ENCODE measurements around the gene SLC38A8.
A peak's percentile ranks its signal among the peaks of the same experiment; 100 is the strongest.

SLC38A8 gene

GRCh38 chr16:83994087-83994486, 48.5 kb downstream of the SLC38A8 start:
- no peak for DNase-seq

GRCh38 chr16:83992624-83993023, 50.0 kb downstream of the SLC38A8 start:
- DNase-seq: no peak

GRCh38 chr16:83990492-83990891, 52.1 kb downstream of the SLC38A8 start:
- no peak for DNase-seq

- no peak for DNase-seq
These were observed 53.3 kb downstream of the SLC38A8 start for GRCh38 chr16:83989300-83989699.

- no peak for DNase-seq
These were observed 59.1 kb downstream of the SLC38A8 start for GRCh38 chr16:83983491-83983890.

- no peak for DNase-seq
These were observed 60.8 kb downstream of the SLC38A8 start for GRCh38 chr16:83981799-83982198.

- no peak for DNase-seq
These were observed 61.8 kb downstream of the SLC38A8 start for GRCh38 chr16:83980794-83981193.

- DNase-seq: no peak
These were observed 63.2 kb downstream of the SLC38A8 start for GRCh38 chr16:83979441-83979840.

GRCh38 chr16:83978401-83978904, 64.1 kb downstream of the SLC38A8 start:
- DNase-seq: no peak

- no peak for DNase-seq
These were observed 65.4 kb downstream of the SLC38A8 start for GRCh38 chr16:83977056-83977815.

GRCh38 chr16:83975590-83976260, 66.9 kb downstream of the SLC38A8 start:
- DNase-seq: no peak

GRCh38 chr16:83974475-83974874, 68.1 kb downstream of the SLC38A8 start:
- DNase-seq: no peak

- DNase-seq: no peak
These were observed 68.8 kb downstream of the SLC38A8 start for GRCh38 chr16:83973581-83974385.

- DNase-seq: no peak
These were observed 69.5 kb downstream of the SLC38A8 start for GRCh38 chr16:83973077-83973476.

- DNase-seq: no peak
These were observed 70.2 kb downstream of the SLC38A8 start for GRCh38 chr16:83972256-83973008.

GRCh38 chr16:83971165-83972130, 71.1 kb downstream of the SLC38A8 start:
- DNase-seq: no peak

- DNase-seq: no peak
These were observed 72.2 kb downstream of the SLC38A8 start for GRCh38 chr16:83970430-83970815.

GRCh38 chr16:83969771-83970429, 72.7 kb downstream of the SLC38A8 start:
- DNase-seq: no peak

GRCh38 chr16:83968891-83969649, 73.5 kb downstream of the SLC38A8 start:
- DNase-seq: no peak

GRCh38 chr16:83968306-83968851, 74.2 kb downstream of the SLC38A8 start:
- DNase-seq: peak in 1 of 2 experiments; percentile 28
